GM12892 (cell line): ENCODE measurements around the gene EGR4.

Experiments
- POLR2A ChIP-seq: IDR thresholded peaks from 2 replicates; pipeline ENCODE4 v1.6.1; 2011; ENCODE audit warnings: low read depth, low read length, control low read depth
- POLR2AphosphoS5 ChIP-seq: IDR thresholded peaks from 2 replicates; pipeline ENCODE4 v1.6.1; 2011; ENCODE audit warnings: low read depth, low read length, control low read depth
- TAF1 ChIP-seq: IDR thresholded peaks from 2 replicates; pipeline ENCODE4 v1.6.1; 2011; ENCODE audit warnings: low read depth, mild to moderate bottlenecking, control low read depth, low read length, borderline replicate concordance

DNA sequence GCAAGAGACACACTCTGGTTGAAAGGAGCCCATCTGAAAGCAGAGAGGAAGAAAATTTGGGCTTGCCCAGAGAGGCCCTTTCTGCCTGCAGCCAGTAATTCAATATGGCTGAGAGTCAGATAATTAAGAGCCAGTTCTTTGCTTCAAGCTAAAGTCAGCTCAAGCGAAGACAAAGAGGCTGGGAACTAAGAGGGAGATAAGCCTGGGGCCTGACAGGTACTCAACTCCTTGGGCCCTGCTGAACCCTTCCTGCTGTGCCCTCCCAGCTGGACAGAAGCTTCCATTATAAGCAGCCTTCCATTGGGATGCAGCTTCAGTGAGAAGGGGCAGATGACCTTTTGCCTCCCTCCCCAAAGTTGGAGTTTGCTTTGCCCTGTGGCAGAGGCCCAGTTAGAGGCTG, 21.1 kb downstream of the EGR4 start:
- TF ChIP-seq POLR2A (no peak), POLR2AphosphoS5 (no peak), TAF1 (no peak)
